Caki2 (cell line): Measurements from ENCODE around the gene STRN4. TPM values are rescaled to one million over a fixed set of nuclear protein-coding genes. Genes with fewer than 3 reads are reported as not detected.
"Not testable (repeated sequence)": the region's sequence is repeated elsewhere in the genome, so short reads cannot be mapped to it uniquely, and the experiment has no call there.

Experiments used
- DNase-seq: peaks from one replicate; pipeline ENCODE4 v3.0.0-alpha.2; 2015; ENCODE audit warnings: low read depth
- in situ Hi-C: cut with HindIII; loops from 2 replicates; pipeline ENCODE4 v1.10.0; 2016; ENCODE audit warnings: low sequenced_read_pairs, low pct_unique_long_range_greater_than_20kb, mixed read lengths
- total RNA-seq: library from RNA; depleted of rRNA; stranded (reverse); fragments of >200 nt; shearing (Covaris generic); gene quantifications from 2 replicates; pipeline ENCODE4 v1.2.3, GENCODE V29; 2014; ENCODE audit warnings: low replicate concordance

The STRN4 gene
- total RNA-seq, 1 experiment from 2014 or later: 102 TPM

DNA sequence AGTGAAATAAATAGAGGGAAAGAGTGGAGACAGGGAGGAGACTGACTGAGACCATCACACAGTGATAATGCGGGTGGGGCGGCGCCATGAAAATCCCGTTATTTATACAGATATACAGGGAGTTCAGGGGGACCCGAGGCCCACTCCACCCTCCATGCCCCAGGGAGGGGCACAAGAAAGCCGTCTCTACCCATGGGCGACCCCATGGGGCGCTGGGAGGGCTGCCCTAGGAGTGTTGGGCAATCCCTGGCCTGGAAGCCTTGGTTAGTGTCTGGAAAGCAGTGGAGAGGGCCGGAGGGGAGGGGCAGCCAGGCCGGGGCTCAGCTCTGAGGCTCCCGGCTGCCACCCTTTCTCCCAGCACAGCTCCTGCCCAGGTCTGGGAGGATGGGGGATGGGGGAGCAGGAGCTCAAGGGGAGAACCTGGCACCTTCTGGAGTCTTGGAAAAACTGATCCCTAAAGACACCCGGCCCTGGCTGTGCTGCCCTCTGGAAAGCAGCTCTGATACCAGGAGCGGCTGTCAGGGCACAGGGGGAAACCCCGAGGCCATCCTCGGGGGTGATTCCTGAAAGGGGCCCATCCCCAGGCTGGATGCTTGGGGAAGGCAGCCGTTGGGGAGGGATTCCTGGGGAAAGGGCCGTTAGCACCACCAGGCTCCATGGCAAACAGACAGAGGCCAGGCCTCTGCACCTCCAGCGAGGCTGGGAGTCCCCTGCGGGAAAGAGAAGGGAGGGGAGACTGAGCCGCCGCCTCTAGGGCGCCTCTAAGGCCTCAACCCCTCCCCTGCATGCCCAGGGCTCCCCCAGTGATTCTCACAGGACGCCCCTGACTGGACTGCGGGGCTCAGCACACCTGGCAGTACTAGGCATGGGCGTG is 26.4 kb downstream of the STRN4 start:
- in situ Hi-C loops: no loop called here
- no peak for DNase-seq

- in situ Hi-C loops: no loop called here
- no peak for DNase-seq
Measured at GRCh38 chr19:46718934-46719622, 27.2 kb downstream of the STRN4 start.

DNA sequence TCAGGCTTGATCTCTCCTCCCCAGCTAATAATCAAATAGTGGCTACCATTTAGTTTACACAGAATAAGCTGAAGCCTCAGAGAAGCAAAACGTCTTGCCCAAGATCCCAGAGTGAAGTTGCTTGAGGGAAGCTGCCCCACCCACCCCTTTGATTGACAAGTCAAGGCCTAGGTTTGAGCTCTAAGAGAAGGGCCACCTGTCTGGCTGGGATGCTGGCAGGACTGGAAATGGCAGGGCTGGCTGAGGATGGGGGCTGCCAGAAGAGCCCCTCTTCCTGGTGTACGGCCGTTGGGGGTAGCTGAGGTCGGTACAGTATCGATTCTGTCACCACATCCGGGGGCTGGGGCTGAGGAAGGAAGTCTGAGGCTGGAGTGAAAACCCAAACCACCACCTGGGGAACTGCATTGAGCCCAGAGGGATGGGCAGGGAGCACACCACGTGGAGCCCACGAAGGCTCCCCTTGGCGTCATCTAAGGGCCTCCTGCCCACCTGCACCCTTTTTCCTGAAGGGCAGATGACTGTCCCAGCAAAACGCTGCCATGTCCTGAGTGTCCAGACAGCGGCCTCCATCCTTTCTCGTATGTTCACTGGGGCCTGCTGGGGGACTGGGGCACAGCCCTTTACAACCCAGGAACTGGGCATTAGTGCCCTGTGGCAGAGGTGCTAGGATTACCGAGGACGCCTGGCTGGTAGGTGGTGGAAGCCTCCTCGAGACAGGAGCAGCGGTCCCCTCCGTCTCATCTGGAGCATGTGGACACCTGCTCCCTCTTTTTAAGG is 27.9 kb downstream of the STRN4 start:
- DNase-seq: no peak

DNA sequence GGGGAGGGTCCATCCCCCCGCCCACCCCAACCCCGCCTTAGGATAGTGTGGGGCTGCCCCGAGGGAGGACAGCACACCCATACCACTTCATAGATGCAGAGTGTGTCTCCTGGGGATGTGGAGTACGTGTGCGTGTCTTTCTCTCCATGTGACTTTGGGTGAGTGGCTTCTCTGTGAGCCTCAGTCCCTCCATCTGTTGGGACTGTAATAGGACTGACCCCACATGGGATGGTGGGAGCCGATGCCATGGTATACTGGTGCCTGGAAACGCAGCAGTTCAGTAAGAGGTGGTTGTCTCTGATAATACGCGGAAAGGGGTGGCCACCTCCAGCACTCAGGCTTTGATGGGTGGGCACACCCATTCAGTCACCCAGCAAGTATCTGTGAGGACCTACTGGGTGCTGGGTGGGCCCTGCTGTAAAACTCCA is 28.5 kb downstream of the STRN4 start:
- DNase-seq: no peak
- in situ Hi-C loops: no loop called here

More for the DNA sequence above, 27.9 kb downstream of the STRN4 start:
- in situ Hi-C loops: no loop called here

DNA sequence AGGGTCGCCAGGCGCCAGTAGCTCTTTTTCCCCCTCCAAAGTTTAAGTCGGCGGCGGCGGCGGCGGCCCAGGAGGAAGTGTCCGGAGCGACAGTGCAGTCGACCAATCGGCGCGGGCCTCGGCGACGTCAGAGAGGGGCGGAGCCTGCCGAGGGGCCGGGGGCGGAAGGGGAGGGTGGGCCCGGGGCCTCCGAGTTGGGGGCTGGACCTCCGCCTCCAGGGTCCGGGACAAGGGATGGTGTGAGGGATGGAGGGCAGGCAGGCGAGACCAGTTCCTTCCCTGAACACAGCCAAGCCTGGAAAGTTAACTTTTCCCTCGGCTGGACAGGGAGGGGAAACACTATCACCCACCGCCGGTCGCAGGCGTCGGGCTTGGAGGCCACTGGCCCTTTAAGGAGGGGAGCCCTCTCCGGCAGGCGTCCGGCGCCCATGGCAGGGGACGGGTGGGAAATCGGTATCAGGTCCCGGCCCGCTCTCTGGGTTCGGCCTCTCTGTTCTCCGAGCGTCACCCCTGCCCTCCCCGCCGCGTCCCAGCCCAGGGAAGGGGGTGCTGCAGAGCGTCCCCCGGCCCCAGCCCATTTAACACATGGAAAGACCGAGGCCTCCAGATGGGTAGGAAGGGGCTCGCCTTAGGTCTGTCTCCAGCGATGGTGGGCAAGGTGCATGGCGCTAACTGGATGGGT is 29.1 kb downstream of the STRN4 start, which contains the start of gene PRKD2:
Gene PRKD2 (minus strand): TSS at position 81 of the 682 bp plus-strand sequence. CDS start 744 bp downstream, outside the sequence.
- peak; percentile 68 for DNase-seq
- in situ Hi-C loops: no loop called here

DNA sequence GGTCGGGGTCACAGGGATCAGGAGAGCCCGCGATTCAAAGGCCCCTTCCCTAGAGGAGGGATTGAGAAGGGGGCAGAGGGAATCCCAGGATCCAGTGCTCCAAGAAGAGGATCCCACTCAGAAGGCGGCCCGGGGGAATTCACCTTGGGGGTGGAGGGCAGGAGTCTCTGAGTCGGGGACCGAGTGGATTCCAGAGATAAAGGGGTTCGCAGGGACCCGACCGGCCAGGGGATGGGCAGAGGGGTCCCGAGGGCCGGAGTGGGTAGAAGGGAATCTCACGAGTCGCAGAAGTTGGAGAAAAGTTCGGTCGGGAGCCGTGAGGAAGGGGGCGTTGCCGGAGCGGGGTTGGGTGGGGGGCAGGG is 29.6 kb downstream of the STRN4 start:
- in situ Hi-C loops: no loop called here
- no peak for DNase-seq

DNA sequence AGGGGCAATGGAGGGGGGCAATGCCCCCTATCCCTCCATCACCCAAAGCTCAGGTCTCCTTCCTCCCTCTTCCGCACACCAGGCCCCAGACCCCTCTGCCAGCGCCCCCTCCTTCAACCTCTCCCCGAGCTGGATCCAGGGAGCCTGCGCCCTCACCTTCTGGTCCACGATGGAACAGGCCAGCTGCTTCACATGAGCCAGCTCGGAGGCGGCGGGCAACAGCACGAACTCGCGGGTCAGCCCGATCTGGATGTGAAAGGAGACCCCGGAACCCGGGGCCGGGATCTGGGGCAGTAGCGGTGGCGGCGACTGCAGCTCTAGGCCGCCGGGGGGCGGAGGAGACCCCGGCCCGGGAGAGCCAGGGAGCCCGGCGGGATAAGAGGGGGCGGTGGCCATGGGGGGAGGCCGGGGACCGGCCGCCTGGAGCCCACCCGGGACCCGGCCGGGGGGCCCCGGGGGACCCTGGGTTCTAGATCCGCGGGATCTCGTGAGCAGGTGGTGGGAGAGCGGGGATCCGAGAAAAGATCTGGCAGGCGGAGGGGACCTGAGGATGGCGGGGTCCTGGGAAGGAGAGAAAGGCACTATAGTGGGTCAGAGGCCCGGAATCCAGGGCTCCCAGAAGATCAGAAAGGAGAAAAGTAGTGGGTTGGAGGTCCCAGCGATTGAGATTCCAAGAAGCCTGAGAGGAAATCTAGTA is 30.1 kb downstream of the STRN4 start:
- in situ Hi-C loops: no loop called here
- no peak for DNase-seq

DNA sequence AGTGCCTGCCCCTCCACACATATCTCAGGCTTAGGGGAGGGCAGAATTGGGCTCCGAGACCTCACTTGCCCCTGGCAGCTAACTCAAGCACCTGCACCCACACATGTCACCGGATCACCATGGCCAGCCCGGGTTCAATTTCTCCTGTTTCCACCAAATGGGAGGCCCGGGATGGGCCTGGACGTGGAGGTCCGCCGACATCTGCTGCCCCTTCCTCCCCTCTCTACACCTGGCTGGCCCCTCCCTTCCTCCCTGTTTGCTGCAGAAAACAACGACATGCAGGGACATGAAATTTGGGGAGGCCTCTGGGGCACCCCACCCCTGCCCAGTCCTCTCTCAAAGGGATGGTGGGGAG is 30.7 kb downstream of the STRN4 start:
- in situ Hi-C loops: no loop called here
- no peak for DNase-seq

GRCh38 chr19:46714444-46715106 is 31.7 kb downstream of the STRN4 start:
- in situ Hi-C loops: no loop called here

DNA sequence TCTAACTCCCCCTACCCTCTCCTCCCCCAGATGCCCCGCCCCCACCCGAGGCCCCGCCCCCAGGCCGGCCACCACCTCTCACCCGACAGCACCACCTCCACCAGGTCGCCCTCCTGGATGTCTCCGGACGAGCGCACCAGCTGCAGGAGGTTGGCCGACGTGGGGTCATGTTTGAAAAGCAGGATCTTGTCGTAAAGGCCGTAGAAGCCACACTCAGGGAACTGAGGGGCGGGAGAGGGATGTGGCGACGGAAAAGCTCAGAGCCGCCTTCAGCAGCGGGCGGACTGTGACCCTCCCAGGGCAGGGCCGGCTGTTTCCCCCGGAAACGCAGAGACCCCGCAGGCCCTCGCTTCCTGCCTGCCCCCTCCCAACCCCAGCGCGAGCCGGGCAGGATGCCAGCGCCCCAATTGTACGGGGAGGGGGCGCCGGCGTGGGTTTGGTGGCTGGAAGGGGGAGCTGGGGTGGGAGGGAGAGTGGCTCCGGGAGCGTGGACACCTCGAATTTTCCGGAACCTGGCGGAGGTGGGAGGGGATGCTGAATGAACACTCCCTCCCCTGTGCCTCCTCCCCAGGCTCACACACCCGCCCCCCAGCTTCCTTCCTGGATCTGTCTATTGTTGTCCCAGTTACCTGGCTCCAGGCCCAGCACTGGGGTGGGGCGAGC is 32.3 kb downstream of the STRN4 start:
- in situ Hi-C loops: no loop called here
- DNase-seq: peak; percentile 77

More at GRCh38 chr19:46714444-46715106, 31.7 kb downstream of the STRN4 start:
- DNase-seq: no peak

GRCh38 chr19:46712768-46713338 is 33.4 kb downstream of the STRN4 start:
- DNase-seq, in situ Hi-C loops: not testable (repeated sequence)

GRCh38 chr19:46710687-46711086 is 35.6 kb downstream of the STRN4 start:
- in situ Hi-C loops: no loop called here
- no peak for DNase-seq

DNA sequence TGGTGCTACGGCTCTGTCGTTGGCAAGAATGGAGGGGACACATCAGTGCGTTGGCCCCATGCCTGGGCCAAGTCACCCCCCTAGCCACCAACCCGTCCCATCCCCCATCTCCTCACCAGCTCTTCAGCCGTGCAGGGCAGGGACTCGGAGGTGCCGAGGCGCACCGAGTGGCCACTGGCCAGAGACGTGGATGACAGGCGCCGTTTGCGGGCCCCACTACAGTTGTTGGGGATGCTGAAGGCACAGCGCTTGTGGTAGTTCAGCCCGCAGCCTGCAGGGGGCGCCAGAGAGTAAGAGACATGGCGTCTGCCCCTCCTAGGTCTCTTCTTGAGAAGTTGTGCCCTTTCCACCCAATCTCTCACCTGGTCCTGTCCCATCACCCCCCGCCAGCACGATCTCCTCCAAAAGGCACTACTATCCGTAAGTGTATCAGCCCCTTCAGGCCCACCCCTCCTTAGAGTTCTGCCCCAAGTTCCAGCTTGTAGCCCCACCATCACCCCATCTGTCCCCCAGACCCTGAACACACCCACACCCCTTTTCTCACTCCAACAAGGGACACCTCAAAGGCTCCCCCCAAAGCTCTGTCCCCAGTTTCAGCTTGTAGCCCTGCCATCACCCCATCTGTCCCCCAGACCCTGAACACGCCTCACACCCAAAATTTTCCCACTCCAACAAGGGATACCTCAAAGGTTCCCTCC is 41.7 kb downstream of the STRN4 start:
- no peak for DNase-seq
- in situ Hi-C loops: no loop called here

- no peak for DNase-seq
- in situ Hi-C loops: no loop called here
Measured at GRCh38 chr19:46700704-46701103, 45.5 kb downstream of the STRN4 start.

- DNase-seq: no peak
- in situ Hi-C loops: no loop called here
Measured at GRCh38 chr19:46698395-46699321, 47.6 kb downstream of the STRN4 start.
